T1000 (cell line): ENCODE measurements around the gene WDR33.

Source experiments
- DNase-seq: peaks from one replicate; lab custom pipeline; 2025; ENCODE audit warnings: mixed read lengths; lab: John Stamatoyannopoulos, UW

Gene WDR33

GRCh38 chr2:127695491-127696472, 115.2 kb downstream of the WDR33 start:
- DNase-seq: no peak

GRCh38 chr2:127694986-127695385, 116.0 kb downstream of the WDR33 start:
- no peak for DNase-seq

- no peak for DNase-seq
These were observed 120.3 kb downstream of the WDR33 start for GRCh38 chr2:127690696-127691095.

- DNase-seq: no peak
These were observed 122.6 kb downstream of the WDR33 start for GRCh38 chr2:127688405-127688804.

GRCh38 chr2:127685410-127686080, 125.4 kb downstream of the WDR33 start:
- no peak for DNase-seq

- no peak for DNase-seq
These were observed 127.2 kb downstream of the WDR33 start for GRCh38 chr2:127683757-127684156.

- no peak for DNase-seq
These were observed 127.9 kb downstream of the WDR33 start for GRCh38 chr2:127683056-127683455.

- no peak for DNase-seq
These were observed 128.8 kb downstream of the WDR33 start for GRCh38 chr2:127681976-127682857.

GRCh38 chr2:127681288-127681804, 129.6 kb downstream of the WDR33 start:
- no peak for DNase-seq

GRCh38 chr2:127680706-127681287, 130.2 kb downstream of the WDR33 start:
- DNase-seq: no peak

GRCh38 chr2:127679680-127680361, 131.2 kb downstream of the WDR33 start:
- DNase-seq: no peak

- DNase-seq: no peak
These were observed 132.0 kb downstream of the WDR33 start for GRCh38 chr2:127678991-127679390.

GRCh38 chr2:127678531-127678930, 132.4 kb downstream of the WDR33 start:
- no peak for DNase-seq

GRCh38 chr2:127676906-127677305, 134.1 kb downstream of the WDR33 start:
- DNase-seq: no peak

- DNase-seq: peak; percentile 16
These were observed 135.4 kb downstream of the WDR33 start, which contains the start of gene LIMS2 for GRCh38 chr2:127675331-127676261. Gene LIMS2 (minus strand): TSS chr2:127675530. CDS start chr2:127675024, 506 bp downstream.

GRCh38 chr2:127674241-127675209, 136.4 kb downstream of the WDR33 start:
- DNase-seq: no peak

GRCh38 chr2:127673291-127674069, 137.5 kb downstream of the WDR33 start:
- no peak for DNase-seq
